Activated CD8-positive, alpha-beta memory T cell treated with anti-CD3 and anti-CD28 coated beads, Interleukin-2, amount 10 ng/mL, durations not matched to agents 7 days and 5 days (primary cell): Measurements from ENCODE around the gene TTYH2. TPM values are rescaled to one million over a fixed set of nuclear protein-coding genes. Genes with fewer than 3 reads are reported as not detected.

Source experiments
- ATAC-seq: fragments of 150-1000 bp; cut with Tn5 transposase; one replicate; pipeline ENCODE4 v1.10.0; 2021; ENCODE audit warnings: moderate library complexity
- CTCF ChIA-PET: fragments of 350-600 bp; sonication (Branson Sonifier 250); formaldehyde crosslinking; loops from one replicate; lab custom pipeline; 2021; ENCODE audit warnings: antibody characterized with exemption; lab: Charles Lee
- DNase-seq: peaks from one replicate; pipeline ENCODE4 v3.0.0-alpha.2; 2020
- H3K27ac Mint-ChIP-seq: one replicate; pipeline ENCODE4 v1.8.0; 2021; ENCODE audit warnings: mild to moderate bottlenecking, mixed read lengths
- H3K27me3 Mint-ChIP-seq: one replicate; pipeline ENCODE4 v1.8.0; 2021; ENCODE audit warnings: mixed read lengths
- H3K36me3 Mint-ChIP-seq: one replicate; pipeline ENCODE4 v1.8.0; 2021; ENCODE audit warnings: mild to moderate bottlenecking, mixed read lengths
- H3K4me1 Mint-ChIP-seq: one replicate; pipeline ENCODE4 v1.8.0; 2021; ENCODE audit warnings: mixed read lengths
- H3K4me3 Mint-ChIP-seq: one replicate; pipeline ENCODE4 v1.8.0; 2021; ENCODE audit warnings: mild to moderate bottlenecking, moderate library complexity, mixed read lengths
- H3K9me3 Mint-ChIP-seq: one replicate; pipeline ENCODE4 v1.8.0; 2022; ENCODE audit warnings: low read depth, mixed read lengths
- total RNA-seq, 2 experiments: library from RNA; stranded (reverse); gene quantifications; one replicate each; pipeline ENCODE4 v1.2.3, GENCODE V29; 2021

Gene TTYH2
- total RNA-seq, 2 experiments from 2014 or later: 7.1 to 12.8 TPM

- Mint-ChIP-seq H3K27me3 (no peaks in the 10 kb centered on the region), H3K36me3 (no peaks in the 10 kb centered on the region), H3K9me3 (no peaks in the 10 kb centered on the region), H3K4me1 (peaks cover 63% of the 10 kb centered on the region), H3K27ac (peak overlapping the region; percentile 98), H3K4me3 (no peak overlapping the region)
- CTCF ChIA-PET: interaction anchor here (2.0 to 3.8 kb wide), 2 partner anchors 13 to 17 kb away, joined by 9 to 45 read pairs; no protein-coding TSS in a partner anchor
- ATAC-seq (no peak), DNase-seq (no peak)
Observed at GRCh38 chr17:74283371-74283673, 70.0 kb downstream of the TTYH2 start.

GRCh38 chr17:74287031-74287602, 73.7 kb downstream of the TTYH2 start:
- CTCF ChIA-PET: interaction anchor here (0.9 to 1.5 kb wide), 4 partner anchors 11 to 170 kb away, joined by 3 to 4 read pairs (median 3); no protein-coding TSS in a partner anchor
- H3K36me3 Mint-ChIP-seq: no peaks in the 10 kb centered on the region
- H3K4me1 Mint-ChIP-seq: peaks cover 62% of the 10 kb centered on the region
- no peak for DNase-seq
- no peak overlapping the region for H3K27ac Mint-ChIP-seq
- no peak for ATAC-seq
- H3K27me3 Mint-ChIP-seq: no peaks in the 10 kb centered on the region
- H3K4me3 Mint-ChIP-seq: no peak overlapping the region
- H3K9me3 Mint-ChIP-seq: no peaks in the 10 kb centered on the region

GRCh38 chr17:74288785-74289184, 75.4 kb downstream of the TTYH2 start:
- Mint-ChIP-seq H3K27ac (peak overlapping the region; percentile 56), H3K36me3 (no peaks in the 10 kb centered on the region)

GRCh38 chr17:74289688-74290087, 76.3 kb downstream of the TTYH2 start:
- Mint-ChIP-seq H3K27ac (peak overlapping the region; percentile 32), H3K4me3 (no peak overlapping the region), H3K27me3 (no peaks in the 10 kb centered on the region), H3K9me3 (no peaks in the 10 kb centered on the region), H3K36me3 (no peaks in the 10 kb centered on the region), H3K4me1 (peaks cover 42% of the 10 kb centered on the region)
- ATAC-seq (no peak), DNase-seq (no peak)
- CTCF ChIA-PET: interaction anchor here (0.6 to 1.1 kb wide), 2 partner anchors 77 to 89 kb away, joined by 3 read pairs; no protein-coding TSS in a partner anchor

More at GRCh38 chr17:74288785-74289184, 75.4 kb downstream of the TTYH2 start:
- H3K4me3 Mint-ChIP-seq: no peak overlapping the region
- ATAC-seq: peak; percentile 70
- peaks cover 47% of the 10 kb centered on the region for H3K4me1 Mint-ChIP-seq
- no peak for DNase-seq
- H3K9me3 Mint-ChIP-seq: no peaks in the 10 kb centered on the region
- H3K27me3 Mint-ChIP-seq: no peaks in the 10 kb centered on the region
- CTCF ChIA-PET: interaction anchor here (1.3 to 1.5 kb wide), 2 partner anchors 67 to 169 kb away, joined by 3 to 4 read pairs; no protein-coding TSS in a partner anchor

- no peak overlapping the region for H3K27ac Mint-ChIP-seq
- CTCF ChIA-PET: interaction anchor here (1.1 kb wide), 1 partner anchor 77 kb away, joined by 3 read pairs; no protein-coding TSS in a partner anchor
- H3K4me1 Mint-ChIP-seq: peaks cover 35% of the 10 kb centered on the region
- H3K36me3 Mint-ChIP-seq: no peaks in the 10 kb centered on the region
- H3K27me3 Mint-ChIP-seq: no peaks in the 10 kb centered on the region
- DNase-seq (no peak), ATAC-seq (no peak)
- no peaks in the 10 kb centered on the region for H3K9me3 Mint-ChIP-seq
- H3K4me3 Mint-ChIP-seq: no peak overlapping the region
Observed at GRCh38 chr17:74290340-74290739, 77.0 kb downstream of the TTYH2 start.

- Mint-ChIP-seq H3K9me3 (no peaks in the 10 kb centered on the region), H3K4me3 (no peak overlapping the region), H3K4me1 (peaks cover 39% of the 10 kb centered on the region), H3K27me3 (no peaks in the 10 kb centered on the region), H3K27ac (no peak overlapping the region), H3K36me3 (no peaks in the 10 kb centered on the region)
- CTCF ChIA-PET: interaction anchor here (1.2 to 1.3 kb wide), 2 partner anchors 9 to 166 kb away, joined by 3 to 4 read pairs; no protein-coding TSS in a partner anchor
- no peak for DNase-seq
- no peak for ATAC-seq
Observed at GRCh38 chr17:74292495-74292894, 79.1 kb downstream of the TTYH2 start.

GRCh38 chr17:74295625-74296547, 82.5 kb downstream of the TTYH2 start:
- Mint-ChIP-seq H3K27ac (no peak overlapping the region), H3K27me3 (peaks cover 3% of the 10 kb centered on the region), H3K4me1 (peaks cover 20% of the 10 kb centered on the region), H3K4me3 (no peak overlapping the region), H3K36me3 (no peaks in the 10 kb centered on the region), H3K9me3 (no peaks in the 10 kb centered on the region)
- DNase-seq (no peak), ATAC-seq (no peak)
- CTCF ChIA-PET: interaction anchor here (0.9 to 5.8 kb wide), 18 partner anchors 10 to 159 kb away, joined by 3 to 45 read pairs (median 5); partner anchors contain the start of genes BTBD17 and TTYH2

- DNase-seq (peak; percentile 64), ATAC-seq (no peak)
- H3K36me3 Mint-ChIP-seq: no peaks in the 10 kb centered on the region
- H3K27me3 Mint-ChIP-seq: peaks cover 3% of the 10 kb centered on the region
- H3K9me3 Mint-ChIP-seq: no peaks in the 10 kb centered on the region
- no peak overlapping the region for H3K27ac Mint-ChIP-seq
- CTCF ChIA-PET: interaction anchor here (0.8 to 5.8 kb wide), 17 partner anchors 9 to 159 kb away, joined by 3 to 45 read pairs (median 5); partner anchors contain the start of genes BTBD17, DNAI2 and TTYH2
- peaks cover 23% of the 10 kb centered on the region for H3K4me1 Mint-ChIP-seq
- H3K4me3 Mint-ChIP-seq: no peak overlapping the region
Observed at GRCh38 chr17:74296548-74296936, 83.2 kb downstream of the TTYH2 start.

GRCh38 chr17:74297941-74298340, 84.6 kb downstream of the TTYH2 start:
- Mint-ChIP-seq H3K36me3 (no peaks in the 10 kb centered on the region), H3K4me1 (peaks cover 23% of the 10 kb centered on the region), H3K9me3 (no peaks in the 10 kb centered on the region), H3K27me3 (peaks cover 3% of the 10 kb centered on the region), H3K4me3 (no peak overlapping the region), H3K27ac (no peak overlapping the region)
- DNase-seq (peak; percentile 49), ATAC-seq (peak; percentile 68)
- CTCF ChIA-PET: interaction anchor here (0.7 to 5.8 kb wide), 9 partner anchors 14 to 227 kb away, joined by 3 to 45 read pairs (median 6); partner anchors contain the start of genes RPL38 and TTYH2

- Mint-ChIP-seq H3K27ac (no peak overlapping the region), H3K36me3 (no peaks in the 10 kb centered on the region), H3K27me3 (peaks cover 3% of the 10 kb centered on the region), H3K9me3 (no peaks in the 10 kb centered on the region), H3K4me3 (no peak overlapping the region), H3K4me1 (peaks cover 23% of the 10 kb centered on the region)
- CTCF ChIA-PET: interaction anchor here (0.9 to 5.8 kb wide), 11 partner anchors 11 to 95 kb away, joined by 3 to 45 read pairs (median 7); partner anchors contain the start of genes BTBD17, RPL38 and TTYH2
- ATAC-seq: no peak
- DNase-seq: no peak
Observed at GRCh38 chr17:74298778-74299177, 85.4 kb downstream of the TTYH2 start.

GRCh38 chr17:74299226-74300009, 86.0 kb downstream of the TTYH2 start:
- H3K9me3 Mint-ChIP-seq: no peaks in the 10 kb centered on the region
- no peak overlapping the region for H3K4me3 Mint-ChIP-seq
- H3K36me3 Mint-ChIP-seq: no peaks in the 10 kb centered on the region
- ATAC-seq (no peak), DNase-seq (no peak)
- H3K4me1 Mint-ChIP-seq: peaks cover 23% of the 10 kb centered on the region
- no peak overlapping the region for H3K27ac Mint-ChIP-seq
- CTCF ChIA-PET: interaction anchor here (0.9 to 5.8 kb wide), 15 partner anchors 12 to 96 kb away, joined by 3 to 45 read pairs (median 8); partner anchors contain the start of genes BTBD17, KIF19, RPL38 and TTYH2
- peaks cover 3% of the 10 kb centered on the region for H3K27me3 Mint-ChIP-seq

GRCh38 chr17:74303305-74303704, 89.9 kb downstream of the TTYH2 start:
- no peak overlapping the region for H3K27ac Mint-ChIP-seq
- H3K4me1 Mint-ChIP-seq: peaks cover 17% of the 10 kb centered on the region
- ATAC-seq (no peak), DNase-seq (no peak)
- H3K36me3 Mint-ChIP-seq: peaks cover 2% of the 10 kb centered on the region
- H3K27me3 Mint-ChIP-seq: peaks cover 7% of the 10 kb centered on the region
- no peaks in the 10 kb centered on the region for H3K9me3 Mint-ChIP-seq
- CTCF ChIA-PET: interaction anchor here (0.7 to 5.2 kb wide), 10 partner anchors 12 to 153 kb away, joined by 3 to 42 read pairs (median 15); partner anchors contain the start of genes BTBD17 and GPR142
- no peak overlapping the region for H3K4me3 Mint-ChIP-seq
